Glomerular visceral epithelial cell (primary cell): ENCODE measurements around the gene MEFV.
"Not testable (repeated sequence)": the region's sequence is repeated elsewhere in the genome, so short reads cannot be mapped to it uniquely, and the experiment has no call there.

Experiments used
- DNase-seq: peaks from one replicate; pipeline ENCODE4 v3.0.0-alpha.2; 2016; ENCODE audit errors: extremely low spot score

The MEFV gene, protein sequence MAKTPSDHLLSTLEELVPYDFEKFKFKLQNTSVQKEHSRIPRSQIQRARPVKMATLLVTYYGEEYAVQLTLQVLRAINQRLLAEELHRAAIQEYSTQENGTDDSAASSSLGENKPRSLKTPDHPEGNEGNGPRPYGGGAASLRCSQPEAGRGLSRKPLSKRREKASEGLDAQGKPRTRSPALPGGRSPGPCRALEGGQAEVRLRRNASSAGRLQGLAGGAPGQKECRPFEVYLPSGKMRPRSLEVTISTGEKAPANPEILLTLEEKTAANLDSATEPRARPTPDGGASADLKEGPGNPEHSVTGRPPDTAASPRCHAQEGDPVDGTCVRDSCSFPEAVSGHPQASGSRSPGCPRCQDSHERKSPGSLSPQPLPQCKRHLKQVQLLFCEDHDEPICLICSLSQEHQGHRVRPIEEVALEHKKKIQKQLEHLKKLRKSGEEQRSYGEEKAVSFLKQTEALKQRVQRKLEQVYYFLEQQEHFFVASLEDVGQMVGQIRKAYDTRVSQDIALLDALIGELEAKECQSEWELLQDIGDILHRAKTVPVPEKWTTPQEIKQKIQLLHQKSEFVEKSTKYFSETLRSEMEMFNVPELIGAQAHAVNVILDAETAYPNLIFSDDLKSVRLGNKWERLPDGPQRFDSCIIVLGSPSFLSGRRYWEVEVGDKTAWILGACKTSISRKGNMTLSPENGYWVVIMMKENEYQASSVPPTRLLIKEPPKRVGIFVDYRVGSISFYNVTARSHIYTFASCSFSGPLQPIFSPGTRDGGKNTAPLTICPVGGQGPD

DNA sequence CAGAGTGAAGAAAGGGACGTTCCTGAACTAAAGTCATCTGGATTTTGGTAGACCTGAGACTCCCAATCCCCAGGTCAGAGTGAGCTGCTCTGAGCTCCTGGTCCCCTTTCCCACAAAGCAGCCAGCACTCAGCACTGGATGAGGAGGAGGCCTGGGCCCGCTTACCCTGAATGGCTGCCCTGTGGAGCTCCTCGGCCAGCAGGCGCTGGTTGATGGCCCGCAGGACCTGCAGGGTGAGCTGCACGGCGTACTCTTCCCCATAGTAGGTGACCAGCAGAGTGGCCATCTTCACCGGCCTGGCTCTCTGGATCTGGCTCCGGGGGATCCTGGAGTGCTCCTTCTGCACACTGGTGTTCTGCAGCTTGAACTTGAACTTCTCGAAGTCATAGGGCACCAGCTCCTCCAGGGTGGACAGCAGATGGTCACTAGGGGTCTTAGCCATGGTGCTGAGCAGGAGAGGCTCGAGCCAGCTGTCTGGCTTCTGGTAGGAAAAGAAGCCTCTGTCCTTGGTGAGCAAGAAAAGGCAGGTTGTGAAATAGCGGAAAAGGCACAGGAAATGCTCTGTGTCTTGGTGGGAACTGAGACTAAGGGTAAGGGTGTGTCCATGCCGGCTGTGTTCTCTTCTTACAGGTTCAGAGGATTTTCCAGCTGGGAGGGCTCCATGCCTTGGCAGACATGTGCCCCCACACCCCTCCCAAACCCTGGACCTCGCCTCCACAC is at the start of gene MEFV:
Gene MEFV, minus strand, starts transcription at position 488 of the 720 bp plus-strand sequence. Its CDS starts 46 bp downstream, at position 442.
- peak; percentile 76 for DNase-seq

DNA sequence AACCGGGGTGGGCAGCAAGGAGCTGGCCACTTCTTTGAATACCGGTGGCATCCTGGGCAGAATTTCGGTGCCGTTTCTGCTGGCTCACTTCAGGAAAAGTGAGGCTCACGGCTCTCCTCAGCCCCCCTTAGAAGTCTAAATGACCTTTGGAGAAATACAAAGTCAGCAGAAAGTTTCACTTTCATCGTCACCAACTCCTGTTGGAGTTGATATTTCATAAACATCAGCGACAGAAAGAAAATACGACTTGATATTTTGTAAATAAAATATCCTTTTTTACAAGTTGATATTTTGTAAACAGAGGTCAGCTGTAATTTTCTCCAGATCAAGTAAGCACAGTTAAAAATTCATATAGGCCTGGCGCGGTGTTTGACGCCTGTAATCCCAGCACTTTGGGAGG is 49.6 kb upstream of the MEFV start:
- no peak for DNase-seq

DNA sequence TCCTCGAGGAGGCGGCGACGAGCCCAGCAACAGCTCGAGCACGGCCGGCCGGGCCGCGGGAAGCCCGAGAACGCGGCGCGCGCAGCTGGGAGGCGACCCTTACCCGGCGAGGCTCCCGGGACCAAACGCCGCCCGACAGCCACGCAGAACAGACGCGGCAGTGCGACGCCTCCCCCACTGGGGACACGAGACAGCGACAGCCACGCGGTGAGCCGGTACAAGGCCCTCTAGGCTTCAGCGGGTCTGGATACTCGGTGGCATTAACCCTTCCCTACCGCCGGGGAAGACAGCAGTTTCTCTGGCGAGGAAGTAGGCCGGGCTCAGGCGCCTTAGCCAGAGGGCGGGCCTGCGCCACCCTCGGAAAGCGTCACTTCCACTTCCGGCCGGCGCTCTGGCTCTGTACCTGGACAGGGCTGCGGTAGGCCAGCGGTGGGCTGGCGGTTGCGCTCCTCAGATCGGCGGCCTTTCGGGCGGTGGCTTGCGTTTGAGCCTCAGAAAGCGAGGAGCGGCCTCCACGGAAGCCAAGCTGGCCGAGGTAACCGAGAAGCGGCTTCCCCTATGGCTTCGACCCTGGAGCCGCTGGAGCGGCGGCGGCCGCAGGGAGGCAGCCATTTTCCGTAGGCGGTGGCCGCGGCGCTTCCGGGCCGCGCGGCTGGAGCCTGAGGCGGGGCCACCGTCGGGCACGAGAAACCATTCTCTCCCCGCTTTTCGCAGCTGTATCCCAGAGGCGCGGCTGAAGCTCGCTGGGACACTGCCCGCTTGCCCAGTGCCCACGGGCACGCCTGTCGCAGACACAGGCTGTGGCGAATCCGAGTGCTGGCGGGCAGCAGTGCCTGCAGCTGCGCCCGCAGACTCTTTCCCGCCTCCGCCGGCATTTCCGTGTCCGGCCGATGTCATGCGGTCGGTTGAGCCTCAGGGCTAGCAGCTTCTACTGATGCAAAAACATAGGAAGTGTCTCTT is 49.0 kb upstream of the MEFV start, which contains the start of the genes TIGD7 and ZNF75A:
Gene TIGD7, minus strand, starts transcription at position 322 of the 960 bp plus-strand sequence. CDS start 4,816 bp downstream, outside the sequence.
Gene ZNF75A, plus strand, starts transcription at position 389 of the 960 bp plus-strand sequence. CDS start 2,932 bp downstream, outside the sequence.
- DNase-seq = peak; percentile 86

DNA sequence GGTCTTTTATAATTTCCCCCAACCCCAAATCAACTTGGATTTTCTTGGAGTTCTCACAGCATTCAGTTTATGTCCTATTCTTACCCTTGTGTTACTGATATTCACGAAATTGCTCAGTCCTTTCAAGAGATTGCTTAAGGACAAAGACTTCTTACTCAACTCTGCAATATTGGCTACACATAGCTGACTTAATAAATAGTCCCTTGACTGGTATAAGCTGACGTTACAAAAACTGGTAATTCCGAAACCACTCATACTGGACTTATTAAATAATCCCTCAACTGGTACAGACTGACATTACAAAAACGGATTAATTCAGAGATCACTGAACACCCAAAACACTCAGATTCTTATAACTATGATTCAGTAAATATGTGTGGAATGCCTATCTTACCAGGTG is 47.9 kb upstream of the MEFV start:
- DNase-seq = no peak

DNA sequence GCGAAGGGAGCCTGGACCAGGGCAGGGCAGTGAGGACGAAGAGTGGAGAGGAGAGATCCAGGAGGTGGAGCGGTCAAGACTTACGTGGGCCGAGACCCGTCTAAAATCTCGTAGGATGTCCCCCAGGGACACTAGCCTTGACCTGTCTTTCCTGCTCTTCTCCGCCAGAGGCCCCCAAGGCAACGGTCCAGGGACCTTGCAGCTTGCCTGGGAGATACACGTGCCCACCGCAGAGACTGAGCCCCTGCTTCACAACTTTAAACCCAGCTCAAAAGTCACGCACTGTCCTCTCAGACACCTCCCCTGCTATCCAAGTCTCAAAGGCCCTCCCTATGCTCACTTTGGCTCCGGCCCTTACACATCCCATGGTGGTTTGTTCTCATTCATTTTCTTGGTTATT is 39.4 kb upstream of the MEFV start:
- DNase-seq = no peak

DNA sequence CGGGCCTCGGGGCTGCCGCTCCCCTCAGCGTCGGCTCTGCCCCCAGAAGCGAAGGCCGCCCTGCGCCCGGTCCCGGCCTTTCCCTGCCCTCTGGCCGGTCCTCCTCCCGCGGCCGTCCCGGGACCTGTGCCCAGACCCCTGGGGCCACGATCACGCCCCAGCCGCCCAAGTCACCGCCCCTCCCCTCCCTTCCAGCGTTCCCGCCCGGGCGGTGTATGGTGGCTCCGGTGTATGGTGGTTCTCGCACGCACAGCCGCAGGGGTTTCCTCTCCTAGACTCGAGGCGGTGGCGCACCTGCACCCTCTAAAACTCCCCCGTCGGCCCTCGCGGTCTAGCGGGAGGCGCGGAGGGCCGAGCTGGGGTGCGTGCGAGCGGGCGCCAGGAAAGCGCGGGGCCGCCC is 38.8 kb upstream of the MEFV start:
- DNase-seq = no peak

DNA sequence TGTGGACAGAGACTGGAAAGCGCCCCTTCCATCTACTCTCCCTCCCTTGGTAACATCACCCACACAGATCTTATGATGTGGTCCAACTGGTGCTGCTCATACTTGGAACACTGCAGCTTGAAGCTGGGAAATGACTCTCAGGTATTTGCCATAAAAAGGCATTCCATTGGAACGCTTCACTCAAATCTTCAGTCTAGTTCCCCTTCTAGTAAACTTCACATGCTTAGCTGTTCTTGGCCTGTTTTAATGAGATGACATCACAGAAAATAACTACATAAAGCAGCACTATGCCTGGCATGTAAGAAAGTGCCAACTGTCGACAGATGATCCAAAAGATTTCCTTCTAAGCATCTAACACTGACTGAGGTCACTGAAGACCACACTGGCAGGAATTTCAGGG is 36.2 kb upstream of the MEFV start:
- DNase-seq = no peak

DNA sequence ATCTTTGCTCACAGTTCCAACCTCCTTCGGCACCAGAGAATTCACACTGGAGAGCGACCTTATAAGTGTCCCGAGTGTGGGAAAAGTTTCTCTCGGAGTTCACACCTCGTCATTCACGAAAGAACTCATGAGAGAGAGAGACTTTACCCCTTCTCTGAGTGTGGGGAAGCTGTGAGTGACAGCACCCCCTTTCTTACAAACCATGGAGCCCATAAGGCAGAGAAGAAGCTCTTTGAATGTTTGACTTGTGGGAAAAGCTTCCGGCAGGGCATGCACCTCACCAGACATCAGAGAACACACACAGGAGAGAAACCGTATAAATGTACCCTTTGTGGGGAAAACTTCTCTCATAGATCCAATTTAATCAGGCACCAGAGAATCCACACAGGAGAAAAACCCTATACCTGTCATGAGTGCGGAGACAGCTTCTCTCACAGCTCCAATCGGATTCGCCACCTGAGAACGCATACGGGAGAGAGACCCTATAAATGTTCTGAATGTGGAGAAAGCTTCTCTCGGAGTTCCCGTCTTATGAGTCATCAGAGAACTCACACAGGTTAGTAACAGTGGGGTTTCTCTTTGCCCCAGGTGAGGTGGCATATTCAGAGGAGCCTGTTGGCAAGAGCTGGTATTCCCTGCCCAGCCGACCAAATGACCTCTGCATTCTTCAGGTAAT is 33.7 kb upstream of the MEFV start:
- no peak for DNase-seq

DNA sequence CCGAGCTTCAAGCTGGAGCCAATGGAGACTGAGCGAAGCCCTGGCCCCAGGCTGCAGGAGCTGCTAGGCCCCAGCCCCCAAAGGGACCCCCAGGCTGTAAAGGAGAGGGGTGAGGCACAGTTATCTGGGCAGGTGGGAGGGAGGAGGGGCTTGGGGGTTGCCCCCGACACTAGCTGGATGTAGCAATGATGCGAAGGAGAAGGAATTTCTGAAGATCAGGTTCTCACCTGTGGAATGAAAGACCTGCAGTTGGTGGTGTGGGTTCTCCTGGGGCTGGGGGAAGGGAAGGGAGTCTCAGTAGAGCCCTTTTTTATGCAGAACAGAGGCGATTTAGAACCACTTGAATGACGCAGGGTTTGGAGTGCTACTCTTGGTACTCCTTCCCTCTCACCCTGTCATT is 28.7 kb upstream of the MEFV start:
- DNase-seq = no peak

DNA sequence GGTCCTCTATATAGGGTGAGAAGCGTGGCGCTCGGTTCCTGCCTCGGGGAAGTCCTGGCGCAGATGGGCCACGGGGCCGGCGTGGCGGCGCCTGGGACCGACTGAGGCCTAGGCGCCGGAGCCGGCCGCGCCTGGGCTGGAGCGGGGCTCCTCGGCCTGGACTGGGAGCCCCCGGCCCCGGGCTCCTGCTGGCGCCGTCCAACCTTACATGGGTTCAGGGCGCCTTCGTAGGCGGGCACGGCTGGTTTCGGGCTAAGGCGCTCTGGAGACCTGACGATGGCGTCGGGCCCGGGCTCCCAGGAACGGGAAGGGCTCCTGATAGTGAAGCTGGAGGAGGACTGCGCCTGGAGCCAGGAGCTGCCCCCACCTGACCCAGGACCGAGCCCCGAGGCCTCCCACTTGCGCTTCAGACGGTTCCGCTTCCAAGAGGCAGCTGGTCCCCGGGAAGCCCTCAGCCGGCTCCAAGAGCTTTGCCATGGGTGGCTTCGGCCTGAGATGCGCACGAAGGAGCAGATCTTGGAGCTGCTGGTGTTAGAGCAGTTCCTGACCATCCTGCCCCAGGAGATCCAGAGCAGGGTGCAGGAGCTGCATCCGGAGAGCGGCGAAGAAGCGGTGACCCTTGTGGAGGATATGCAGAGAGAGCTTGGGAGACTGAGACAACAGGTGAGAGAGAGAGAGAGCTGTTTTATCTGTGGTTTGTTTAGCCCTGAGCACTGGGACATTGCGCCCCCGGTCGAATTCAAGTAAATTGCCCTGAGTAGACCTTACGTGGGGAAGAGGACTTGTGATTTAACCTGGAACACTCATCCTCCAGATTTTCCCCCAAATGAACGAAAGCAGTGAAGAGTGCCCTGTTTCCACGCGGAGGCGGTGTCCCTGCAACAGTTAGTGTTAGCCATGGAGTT is 27.4 kb upstream of the MEFV start:
- DNase-seq = peak; percentile 1

DNA sequence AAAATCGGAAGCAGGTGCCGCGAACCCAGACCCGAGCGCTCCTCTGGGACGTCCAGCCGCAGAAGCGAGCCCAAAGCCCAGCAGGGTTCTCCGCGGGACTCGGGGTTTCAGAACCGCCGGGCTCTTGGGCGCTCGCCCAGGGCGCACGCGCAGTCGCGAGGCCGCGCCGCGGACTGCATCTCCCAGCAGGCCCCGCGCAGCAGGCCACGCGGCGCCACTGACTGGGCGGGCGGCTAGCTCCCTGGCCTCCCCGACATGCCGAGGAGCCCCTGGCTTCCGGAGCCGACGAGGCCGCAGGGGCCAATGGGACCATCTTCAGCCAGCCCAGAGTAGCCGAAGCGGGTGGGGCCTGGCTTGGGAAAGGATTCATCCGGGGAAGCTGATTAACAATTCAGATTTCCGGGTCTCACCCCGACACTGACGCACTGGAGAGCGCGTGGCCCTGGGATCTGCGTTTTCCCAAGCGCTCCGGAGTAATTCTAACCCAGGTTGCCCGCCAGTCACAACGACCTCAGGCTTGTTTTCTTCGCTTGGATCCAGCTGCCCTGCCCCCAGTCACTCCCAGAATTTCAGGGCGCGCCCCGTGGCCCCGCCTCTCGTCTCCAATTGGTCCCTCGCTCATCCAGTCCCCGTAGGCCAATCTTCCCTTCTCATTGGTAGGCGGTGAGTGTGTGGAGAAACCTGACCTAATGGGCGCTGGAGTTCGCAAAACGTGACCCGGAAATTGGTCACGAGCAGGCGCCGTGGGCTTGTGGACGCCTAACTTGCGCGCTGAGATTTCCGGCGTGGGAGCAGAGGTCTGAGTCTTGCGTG is 26.5 kb upstream of the MEFV start, which contains the start of gene ZNF263:
Gene ZNF263, plus strand, starts transcription at position 762 of the 813 bp plus-strand sequence. CDS start 328 bp downstream, outside the sequence.
- DNase-seq = peak; percentile 95

DNA sequence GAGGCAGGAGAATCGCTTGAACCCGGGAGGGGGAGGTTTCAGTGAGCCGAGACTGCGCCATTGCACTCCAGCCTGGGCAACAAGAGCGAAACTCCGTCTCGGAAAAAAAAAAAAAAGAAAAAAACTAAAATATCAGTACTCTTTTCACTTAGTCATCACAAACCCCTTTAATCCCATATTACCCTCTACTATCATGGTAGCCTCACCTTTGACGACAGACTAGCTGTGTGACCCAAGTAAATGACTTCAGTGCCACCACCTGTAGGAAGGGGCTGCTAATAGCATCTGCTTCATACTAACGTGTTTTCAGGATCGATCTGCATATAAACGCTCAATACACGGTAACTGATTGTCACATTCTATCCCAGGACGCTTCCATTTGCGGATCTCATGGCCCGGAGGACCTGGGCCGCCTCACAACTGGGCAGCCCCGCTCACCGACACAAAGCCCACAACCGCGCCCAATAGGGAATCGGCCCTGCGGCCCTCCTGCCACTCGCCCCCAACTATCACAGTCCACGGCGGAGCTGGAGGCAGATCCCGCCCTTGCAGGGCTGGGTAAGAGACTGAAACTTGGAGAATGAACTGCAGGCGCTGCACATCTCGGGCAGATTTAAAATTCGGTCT is 25.8 kb upstream of the MEFV start:
- DNase-seq = peak; percentile 70

DNA sequence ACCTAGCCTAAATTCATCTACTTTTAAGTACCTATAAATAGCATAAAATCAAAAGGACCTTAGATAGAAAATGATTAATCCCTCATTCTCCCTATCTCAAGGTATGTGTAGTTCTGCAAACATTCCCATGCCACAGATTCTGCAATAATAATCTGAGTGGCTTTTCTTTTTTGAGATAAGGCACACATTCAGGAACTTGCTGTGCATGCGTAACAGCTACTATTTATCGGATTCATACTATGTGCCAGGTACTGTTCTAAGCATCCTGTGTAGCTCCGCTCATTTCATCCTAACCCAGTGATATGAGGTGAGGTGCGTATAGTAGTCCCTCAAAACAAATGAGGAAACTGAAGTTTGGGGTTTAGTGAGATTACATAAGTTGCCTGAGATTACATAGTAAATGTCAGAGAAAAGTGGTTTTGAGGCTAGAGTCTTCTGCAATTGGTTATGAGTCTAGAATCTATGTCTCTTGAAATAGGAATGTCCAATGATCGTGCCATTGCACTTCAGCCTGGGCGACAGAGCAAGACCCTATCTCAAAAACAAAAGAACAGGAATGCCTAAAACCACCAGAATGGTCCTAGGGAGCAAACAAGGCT is 24.9 kb upstream of the MEFV start:
- DNase-seq = no peak

DNA sequence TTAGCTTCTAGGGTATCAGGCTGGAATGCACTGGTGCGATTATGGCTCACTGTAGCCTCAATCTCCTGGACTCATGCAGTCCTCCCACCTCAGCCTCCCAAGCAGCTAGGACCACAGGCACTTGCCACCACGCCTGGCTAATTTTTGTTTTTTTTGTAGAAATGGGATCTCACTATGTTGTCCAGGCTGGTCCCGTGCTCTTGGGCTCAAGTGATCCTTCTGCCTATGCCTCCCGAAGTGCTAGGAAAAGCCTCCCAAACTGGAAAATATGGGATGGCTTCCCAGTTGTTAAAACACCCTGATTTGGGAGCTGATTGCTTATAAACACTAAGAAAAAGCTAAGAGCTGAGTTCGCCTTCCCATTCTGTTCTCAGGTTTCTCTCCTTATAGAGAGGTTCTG is 20.2 kb upstream of the MEFV start:
- no peak for DNase-seq

DNA sequence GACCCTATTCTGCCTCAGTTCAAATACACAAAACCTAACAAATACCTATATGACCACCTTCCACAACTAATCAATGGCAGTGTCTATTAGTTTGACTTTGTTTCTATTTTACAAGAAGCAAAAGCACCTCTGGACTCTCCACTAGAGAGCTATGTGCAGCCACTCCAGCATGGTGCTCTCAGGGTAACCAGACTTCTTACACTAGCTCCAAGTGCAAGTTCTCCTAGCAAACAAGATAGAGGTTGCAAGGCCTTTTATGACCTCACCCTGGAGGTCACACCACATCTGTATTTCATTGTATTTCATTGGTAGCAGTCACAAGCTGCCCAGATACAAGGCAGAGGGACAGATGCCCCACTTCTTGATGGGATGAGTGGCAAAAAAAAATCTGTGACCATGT is 18.5 kb upstream of the MEFV start:
- DNase-seq = no peak

DNA sequence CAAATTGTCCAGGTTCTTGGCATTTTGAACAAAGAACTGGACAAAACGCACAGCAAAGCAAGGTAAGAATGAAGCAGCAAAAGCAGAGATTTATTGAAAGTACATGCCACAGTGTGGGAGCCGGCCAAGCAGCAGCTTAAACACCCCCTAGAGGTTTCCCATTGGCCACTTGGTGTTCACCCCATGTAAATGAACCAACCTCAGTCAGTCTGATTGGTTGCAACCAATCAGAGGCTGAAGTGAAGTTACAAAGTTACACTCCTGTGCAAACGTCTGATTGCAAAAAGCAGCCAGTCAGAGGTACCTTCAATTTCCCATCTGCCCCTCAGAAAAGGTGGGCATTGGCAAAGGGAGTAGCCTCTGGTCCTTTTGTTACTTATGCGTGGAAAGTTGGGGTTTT is 18.1 kb upstream of the MEFV start:
- peak; percentile 20 for DNase-seq

DNA sequence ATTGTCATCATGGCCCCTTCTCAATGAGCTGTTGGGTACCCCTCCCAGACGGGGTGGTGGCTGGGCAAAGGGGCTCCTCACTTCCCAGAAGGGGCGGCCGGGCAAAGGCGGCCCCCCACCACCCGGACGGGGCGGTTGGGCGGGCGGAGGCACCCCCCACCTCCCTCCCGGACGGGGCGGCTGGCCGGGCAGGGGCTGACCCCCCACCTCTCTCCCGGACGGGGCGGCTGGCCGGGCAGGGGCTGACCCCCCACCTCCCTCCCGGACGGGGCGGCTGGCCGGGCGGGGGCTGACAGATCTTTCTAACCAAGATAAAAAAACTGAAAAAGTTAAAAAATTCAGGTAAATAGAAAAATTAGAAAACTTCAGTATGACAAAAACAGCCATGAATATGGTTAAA is 14.8 kb upstream of the MEFV start:
- DNase-seq = not testable (repeated sequence)
